ELR (cell line): ENCODE measurements around the gene NRIP3.
A peak's percentile ranks its signal among the peaks of the same experiment; 100 is the strongest.
"Not testable (repeated sequence)": the region's sequence is repeated elsewhere in the genome, so short reads cannot be mapped to it uniquely, and the experiment has no call there.

Experiments used
- DNase-seq: peaks from one replicate; pipeline ENCODE4 v3.0.0-alpha.2; 2015; ENCODE audit warnings: low read depth

NRIP3 gene

DNA sequence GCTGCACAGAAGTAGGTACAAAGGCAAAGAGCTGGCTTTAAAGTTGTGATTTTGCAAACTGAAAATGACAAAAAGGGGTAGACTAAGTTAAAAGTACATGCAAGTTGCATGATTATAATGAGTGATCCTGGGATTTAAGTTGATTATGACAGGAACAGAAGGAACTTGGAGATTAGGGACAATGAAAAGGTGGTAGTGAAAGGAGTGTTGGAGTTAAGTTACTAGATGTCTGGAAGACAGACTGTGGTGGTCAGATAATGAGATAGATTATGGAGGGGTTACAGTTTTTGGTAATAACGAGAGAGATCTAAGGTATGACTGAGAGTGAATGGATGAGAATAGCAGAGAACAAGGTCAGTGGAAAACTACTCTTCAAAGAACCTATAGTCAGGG is 31.9 kb downstream of the NRIP3 start:
- no peak for DNase-seq

- DNase-seq = no peak
These were observed 32.4 kb downstream of the NRIP3 start for GRCh38 chr11:8971196-8971923.

GRCh38 chr11:8967184-8967583 is 36.6 kb downstream of the NRIP3 start:
- no peak for DNase-seq

DNA sequence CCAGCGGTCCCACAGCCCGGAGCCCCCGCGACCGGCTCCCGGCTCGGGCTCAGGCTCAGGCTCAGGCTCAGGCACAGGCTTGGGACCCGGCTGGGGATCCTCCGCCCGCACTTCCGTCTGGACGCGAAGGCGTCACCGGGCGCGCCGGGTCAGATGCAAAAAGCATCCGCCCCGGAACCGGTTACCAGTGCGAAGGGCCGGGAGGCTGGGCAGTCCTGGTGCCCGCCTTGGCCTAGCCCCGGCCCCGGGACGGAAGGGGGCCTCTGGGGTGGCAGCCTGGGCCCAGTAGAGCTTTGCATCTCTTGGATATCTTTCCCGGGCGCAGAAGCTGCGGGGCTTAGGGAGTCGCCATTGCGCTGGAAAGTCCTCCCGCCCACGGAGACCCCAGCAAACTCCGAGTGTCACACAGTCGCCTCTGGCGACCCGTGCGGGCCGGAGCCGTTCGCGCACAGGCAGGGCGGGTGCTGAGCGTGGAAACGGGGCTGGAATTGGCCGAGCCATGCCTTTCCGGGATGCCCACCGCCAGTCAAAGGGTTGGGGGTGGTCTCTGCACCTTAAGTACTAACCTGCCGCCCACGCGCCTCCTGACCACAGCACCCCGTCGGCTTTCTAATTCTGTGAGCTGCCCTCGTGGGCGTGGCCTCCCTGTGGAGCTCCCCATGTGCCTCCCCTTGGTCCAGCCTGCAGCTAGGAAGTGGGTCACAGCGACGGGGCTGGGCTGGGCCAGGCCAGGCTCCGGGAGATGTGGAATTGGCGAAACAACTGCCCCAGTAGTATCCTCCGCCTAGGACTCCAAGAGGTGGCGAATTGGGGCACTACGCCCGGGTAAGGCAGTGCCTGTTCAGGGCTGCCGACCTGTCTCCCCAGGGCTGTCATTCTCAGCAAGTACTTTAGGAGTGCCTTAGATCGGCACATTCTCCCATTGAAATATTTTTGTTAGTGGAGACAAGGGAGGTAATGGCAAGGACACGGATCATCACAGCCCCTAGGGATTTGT is 39.2 kb downstream of the NRIP3 start, which contains the start of gene TMEM9B:
TMEM9B (minus strand) TSS at position 119 of the 997 bp plus-strand sequence. CDS start 129 bp downstream, outside the sequence.
- DNase-seq = peak; percentile 92

DNA sequence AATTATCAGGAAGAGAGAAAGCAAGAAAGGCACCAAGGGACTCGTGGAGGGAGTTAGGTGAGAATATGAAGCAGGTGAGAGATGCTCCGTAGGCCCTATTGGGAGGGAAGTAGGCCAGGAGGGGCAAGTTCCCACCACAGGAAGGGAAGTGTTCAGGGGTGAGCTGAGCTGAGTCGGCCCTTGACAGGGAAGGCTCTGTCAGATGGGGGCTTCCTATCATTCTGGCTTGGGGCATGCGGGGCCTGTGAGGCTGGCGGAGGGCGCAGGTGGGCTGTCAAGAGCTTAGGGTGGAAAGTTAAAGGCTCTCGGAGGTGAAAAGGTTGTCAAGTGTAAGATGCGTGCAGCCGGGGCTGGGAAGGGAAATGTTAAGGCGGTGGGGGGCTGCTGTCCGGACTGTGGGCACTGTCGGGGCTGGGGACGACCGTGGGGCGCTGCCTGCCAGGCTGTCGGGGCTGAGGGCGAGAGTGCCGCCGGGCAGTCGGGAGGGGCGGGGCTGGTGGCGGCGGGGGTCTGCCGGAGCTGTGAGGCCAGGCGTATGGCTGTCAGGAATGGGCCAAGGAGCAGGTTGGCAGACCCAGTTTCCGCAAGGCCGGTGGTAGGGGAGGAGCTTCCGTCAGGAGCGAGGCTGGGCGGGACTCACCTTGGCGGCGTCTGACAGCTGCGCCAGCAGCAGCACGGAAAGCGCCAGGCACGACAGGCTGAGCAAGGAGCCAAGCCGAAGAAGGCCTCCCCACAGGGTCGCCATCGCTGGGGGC is 40.1 kb downstream of the NRIP3 start:
- peak; percentile 77 for DNase-seq

DNA sequence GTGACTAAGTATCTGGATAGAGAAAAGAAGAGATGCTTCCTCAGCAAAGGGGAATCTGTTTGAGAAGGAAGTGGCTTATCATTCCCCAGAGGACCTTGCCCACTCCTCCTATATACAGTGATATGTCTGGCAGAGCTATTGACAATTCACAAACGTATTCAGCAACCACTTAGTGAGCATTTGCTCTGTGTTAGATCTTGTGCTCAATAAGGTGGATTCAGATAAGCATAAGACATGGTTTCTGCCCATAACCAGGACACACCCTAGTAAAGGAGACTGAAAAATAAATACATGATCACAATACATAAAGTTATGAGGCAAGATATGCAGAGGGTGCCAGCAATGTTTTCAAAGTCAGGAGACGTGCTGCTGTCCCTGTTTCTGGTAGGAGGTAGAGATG is 41.0 kb downstream of the NRIP3 start:
- DNase-seq = no peak

DNA sequence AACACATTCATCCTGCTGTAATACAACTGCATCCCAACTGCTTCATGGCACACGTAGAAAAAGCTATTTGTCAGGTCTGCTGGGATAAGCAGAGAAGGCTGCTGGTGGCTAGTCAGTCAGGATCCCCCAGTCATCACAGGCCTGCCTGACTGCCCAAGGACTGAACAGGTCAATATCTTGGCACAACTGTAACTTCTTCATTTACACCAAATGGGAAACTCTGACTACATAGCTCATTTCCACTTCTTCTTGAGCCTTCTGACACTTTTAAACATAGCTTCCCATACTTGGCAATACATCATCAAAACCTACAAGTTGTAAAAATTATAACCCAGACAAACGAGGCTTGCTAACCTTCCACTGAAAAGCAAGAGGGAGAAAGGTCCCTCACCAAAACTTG is 42.4 kb downstream of the NRIP3 start:
- no peak for DNase-seq

- peak; percentile 82 for DNase-seq
These were observed 44.1 kb downstream of the NRIP3 start for GRCh38 chr11:8959546-8960166.

GRCh38 chr11:8956860-8957259 is 46.9 kb downstream of the NRIP3 start:
- no peak for DNase-seq

DNA sequence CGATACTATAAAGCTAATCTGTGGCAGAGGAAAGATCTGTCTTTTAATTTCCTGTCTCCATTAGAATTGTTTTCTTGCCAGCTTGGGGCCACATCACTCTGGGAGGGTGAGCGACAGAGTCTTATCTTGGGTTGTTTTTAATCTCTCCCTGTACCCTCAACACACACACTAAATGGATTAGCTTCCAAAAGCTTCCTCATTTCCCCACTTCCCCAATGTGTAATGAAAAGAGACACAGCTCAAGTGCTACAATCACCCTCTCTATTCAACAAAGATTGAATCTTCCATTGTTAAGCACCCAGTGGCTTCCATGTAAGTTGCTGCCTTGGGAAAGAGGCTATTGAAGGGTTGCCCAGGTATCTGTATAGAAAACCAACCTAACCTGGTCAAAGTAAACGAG is 54.9 kb downstream of the NRIP3 start:
- no peak for DNase-seq

DNA sequence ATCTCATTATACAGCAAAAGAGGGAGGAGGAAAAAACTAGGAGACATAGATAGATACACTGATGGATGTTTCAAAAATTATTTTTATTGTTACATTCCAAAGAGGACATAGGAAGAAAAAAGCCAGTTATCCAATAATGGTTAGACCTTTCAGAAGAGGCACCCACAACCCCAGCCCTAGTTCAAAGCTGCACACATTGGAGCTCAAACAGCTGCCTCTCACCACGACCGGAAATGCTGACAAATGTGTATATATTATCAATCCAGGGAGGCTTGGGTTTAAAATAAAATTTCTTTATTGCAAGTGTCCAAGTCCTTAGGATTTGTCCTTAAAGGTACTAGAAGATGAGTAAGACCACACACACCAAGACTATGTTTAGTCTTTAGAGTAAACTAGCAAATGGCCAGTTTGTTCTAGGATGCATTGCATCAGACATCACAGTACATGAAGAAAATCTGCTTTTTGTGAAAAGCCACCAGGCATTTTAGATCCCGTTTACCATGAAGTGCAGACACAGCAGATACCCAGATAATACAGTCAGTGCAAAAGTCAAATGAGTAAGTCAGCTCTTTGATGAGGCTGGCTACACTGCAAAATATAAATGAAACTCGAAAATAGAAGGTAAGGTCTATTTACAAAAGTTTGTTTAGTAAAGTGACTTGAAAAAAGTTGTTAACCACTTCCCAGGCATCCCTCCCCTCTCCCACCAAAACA is 56.4 kb downstream of the NRIP3 start:
- no peak for DNase-seq

DNA sequence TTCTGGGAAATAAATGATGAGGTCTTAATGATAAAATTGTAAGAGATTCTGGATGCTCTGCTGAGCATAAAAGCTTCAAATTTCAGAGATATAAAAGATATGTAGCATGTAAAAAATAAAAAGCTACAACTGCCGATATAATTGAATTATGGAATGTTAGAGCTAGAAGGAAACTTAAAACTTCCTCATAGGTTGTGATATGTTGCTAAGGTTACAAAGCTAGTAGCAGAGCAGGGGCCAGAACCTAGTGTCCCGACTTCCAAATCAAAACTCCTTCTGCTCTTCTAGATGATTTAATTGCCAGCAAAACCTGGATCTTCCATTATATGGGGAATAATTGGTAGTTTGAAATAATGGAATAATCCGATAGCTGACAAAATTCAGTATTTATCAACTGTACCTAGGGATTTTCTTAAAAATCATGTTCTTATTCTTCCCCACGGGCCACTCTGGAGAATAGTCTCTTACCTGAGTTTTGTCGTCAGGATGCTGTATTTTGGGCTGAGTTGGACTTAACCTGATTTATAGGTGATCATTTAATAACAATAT is 61.2 kb downstream of the NRIP3 start, which contains the start of gene ASCL3:
ASCL3 (minus strand) TSS at position 499 of the 549 bp plus-strand sequence. CDS start 4,855 bp downstream, outside the sequence.
- no peak for DNase-seq

GRCh38 chr11:8941341-8942103 is 62.3 kb downstream of the NRIP3 start:
- DNase-seq = no peak

- DNase-seq = no peak
These were observed 66.1 kb downstream of the NRIP3 start for GRCh38 chr11:8937659-8938058.

DNA sequence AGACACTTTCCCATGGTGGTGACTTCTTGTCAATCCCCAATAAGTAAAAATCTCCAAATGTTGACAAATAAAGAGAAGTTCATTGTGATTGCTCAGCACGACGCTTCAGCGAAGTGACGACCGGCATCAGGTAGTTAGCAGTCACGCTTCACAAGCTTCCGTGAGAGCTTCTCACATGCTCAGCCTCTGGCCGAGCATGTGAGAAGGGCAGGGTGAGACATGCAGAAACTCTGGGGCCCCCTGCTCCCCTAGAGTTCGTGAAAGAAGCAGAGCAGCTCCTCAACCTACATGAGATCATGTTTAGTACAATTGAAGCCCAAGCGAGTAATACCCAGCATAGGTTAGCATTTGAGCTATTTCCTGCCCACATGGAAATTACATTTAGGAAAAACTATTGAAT is 66.6 kb downstream of the NRIP3 start:
- DNase-seq = no peak

DNA sequence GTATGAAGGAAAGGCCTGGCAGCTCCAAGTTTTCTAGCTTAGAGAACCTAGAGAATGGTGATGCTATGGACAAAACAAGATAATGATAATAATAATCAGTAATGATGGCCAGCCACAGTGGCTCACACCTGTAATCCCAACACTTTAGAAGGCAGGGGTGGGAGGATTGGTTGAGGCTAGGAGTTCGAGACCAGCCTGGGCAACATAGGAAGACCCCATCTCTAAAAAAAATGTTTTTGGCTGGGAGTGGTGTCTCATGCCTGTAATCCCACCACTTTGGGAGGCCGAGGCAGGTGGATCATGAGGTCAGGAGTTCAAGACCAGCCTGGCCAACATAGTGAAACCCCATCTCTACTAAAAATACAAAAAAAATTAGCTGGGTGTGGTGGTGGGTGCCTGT is 68.0 kb downstream of the NRIP3 start:
- DNase-seq = not testable (repeated sequence)

DNA sequence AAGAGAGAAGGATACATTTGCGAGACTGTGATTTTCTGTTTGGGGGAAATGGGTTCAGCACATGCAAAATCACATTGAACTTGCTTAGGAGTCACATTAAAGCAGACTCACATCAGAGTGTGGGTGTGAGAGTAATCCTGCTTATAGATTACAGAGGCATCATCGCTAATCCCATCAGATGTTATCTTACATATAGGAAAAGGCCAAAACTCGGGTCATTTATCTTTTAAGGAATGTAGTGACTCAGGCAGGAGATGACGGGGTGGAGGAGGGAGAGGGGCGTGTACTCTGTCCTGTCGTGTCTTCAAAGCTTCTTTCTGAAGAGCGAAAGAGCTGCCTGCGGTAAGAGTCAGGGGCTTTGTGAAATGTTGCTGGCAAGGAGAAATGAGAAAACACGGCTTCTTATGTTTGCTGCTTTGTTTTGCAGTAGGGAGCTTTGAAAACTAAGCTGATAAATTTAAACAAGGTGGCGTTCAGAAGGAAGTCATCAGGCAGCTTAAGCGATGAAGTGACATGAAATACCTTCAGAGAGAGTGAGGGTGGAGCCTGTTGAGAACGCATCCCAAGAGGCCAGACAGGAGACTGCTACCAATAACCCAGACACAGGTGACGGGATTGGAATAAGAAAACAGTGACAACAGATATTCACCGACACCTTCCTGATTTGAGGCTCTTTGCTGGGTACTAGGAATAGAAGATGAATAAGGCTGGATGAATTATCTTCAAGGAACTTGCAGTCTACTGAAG is 68.9 kb downstream of the NRIP3 start:
- DNase-seq = peak; percentile 89

DNA sequence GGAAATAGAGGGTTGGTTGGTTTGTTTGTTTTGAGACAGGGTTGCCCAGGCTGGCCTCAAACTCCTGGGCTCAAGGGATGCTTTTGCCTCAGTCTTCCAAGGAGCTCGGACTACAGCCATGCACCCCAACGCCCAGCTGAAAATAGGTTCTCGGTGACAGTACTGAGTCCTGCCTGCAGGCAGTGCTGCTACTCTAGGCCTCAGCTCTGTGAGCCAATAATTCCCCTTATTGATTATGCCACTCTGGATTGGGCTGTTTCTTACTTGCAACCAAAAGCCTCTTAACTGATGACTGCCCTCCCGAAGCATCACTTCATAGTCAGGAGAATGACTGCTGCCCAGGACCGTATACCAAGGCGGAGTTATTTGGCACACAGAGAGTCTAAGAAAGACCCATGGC is 69.9 kb downstream of the NRIP3 start:
- no peak for DNase-seq

GRCh38 chr11:8932564-8933180 is 71.1 kb downstream of the NRIP3 start, which contains the start of gene C11orf16:
TSS of gene C11orf16 (minus strand) at chr11:8932947. CDS start at chr11:8932308, 639 bp downstream.
- no peak for DNase-seq
